ENCODE measurements around the gene ABO. TPM values are rescaled to one million over a fixed set of nuclear protein-coding genes. Genes with fewer than 3 reads are reported as not detected.

ABO gene
- total and polyA plus RNA-seq, 9 of the 15 experiments (the other 6 are each of a cell fraction or from before 2014, with no cell fraction given): 5.0 to 21.9 (median 11.9) TPM

- TF ChIP-seq, protein P1, sequence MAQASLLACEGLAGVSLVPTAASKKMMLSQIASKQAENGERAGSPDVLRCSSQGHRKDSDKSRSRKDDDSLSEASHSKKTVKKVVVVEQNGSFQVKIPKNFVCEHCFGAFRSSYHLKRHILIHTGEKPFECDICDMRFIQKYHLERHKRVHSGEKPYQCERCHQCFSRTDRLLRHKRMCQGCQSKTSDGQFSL (CRISPR knock-in tag; IDR thresholded peaks at IDR 0.05): no peak
- TF ChIP-seq, protein P1 (tag; IDR thresholded peaks at IDR 0.05): no peak
- TF ChIP-seq, protein P2, sequence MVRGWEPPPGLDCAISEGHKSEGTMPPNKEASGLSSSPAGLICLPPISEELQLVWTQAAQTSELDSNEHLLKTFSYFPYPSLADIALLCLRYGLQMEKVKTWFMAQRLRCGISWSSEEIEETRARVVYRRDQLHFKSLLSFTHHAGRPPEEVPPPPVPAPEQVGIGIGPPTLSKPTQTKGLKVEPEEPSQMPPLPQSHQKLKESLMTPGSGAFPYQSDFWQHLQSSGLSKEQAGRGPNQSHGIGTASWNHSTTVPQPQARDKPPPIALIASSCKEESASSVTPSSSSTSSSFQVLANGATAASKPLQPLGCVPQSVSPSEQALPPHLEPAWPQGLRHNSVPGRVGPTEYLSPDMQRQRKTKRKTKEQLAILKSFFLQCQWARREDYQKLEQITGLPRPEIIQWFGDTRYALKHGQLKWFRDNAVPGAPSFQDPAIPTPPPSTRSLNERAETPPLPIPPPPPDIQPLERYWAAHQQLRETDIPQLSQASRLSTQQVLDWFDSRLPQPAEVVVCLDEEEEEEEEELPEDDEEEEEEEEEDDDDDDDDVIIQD (CRISPR knock-in tag; IDR thresholded peaks at IDR 0.05): no peak
- TF ChIP-seq U2AF1 (optimal IDR thresholded peaks at IDR 0.05; ENCODE audit: low read depth, low read length) (peak; percentile 45), KDM5B (IDR thresholded peaks at IDR 0.05; ENCODE audit: insufficient replicate concordance, low read depth, low read length) (peak; percentile 39), FOSL1 (tag; conservative IDR thresholded peaks at IDR 0.05) (no peak), NFXL1 (CRISPR knock-in tag; IDR thresholded peaks at IDR 0.05) (no peak), E4F1 (CRISPR knock-in tag; IDR thresholded peaks at IDR 0.05; ENCODE audit: borderline replicate concordance) (no peak), HBP1 (CRISPR knock-in tag; IDR thresholded peaks at IDR 0.05) (no peak), ZNF263 (CRISPR knock-in tag; IDR thresholded peaks at IDR 0.05; ENCODE audit: borderline replicate concordance) (0 out of 2 replicates have a peak, but pooled peaks have one; percentile 38), EGR1 (conservative IDR thresholded peaks at IDR 0.05) (no peak), MEIS2 (IDR thresholded peaks at IDR 0.05; ENCODE audit: partially characterized antibody) (no peak), ZSCAN32 (CRISPR knock-in tag; IDR thresholded peaks at IDR 0.05) (no peak), PHF20 (IDR thresholded peaks at IDR 0.05; ENCODE audit: partially characterized antibody) (no peak), ID3 (CRISPR knock-in tag; IDR thresholded peaks at IDR 0.05) (no peak), ID3 (tag; IDR thresholded peaks at IDR 0.05) (no peak), SRSF3 (IDR thresholded peaks at IDR 0.05; ENCODE audit: insufficient read depth, low read length) (no peak), GTF2A2 (tag; IDR thresholded peaks at IDR 0.05) (no peak)
- TF ChIP-seq, protein P3, sequence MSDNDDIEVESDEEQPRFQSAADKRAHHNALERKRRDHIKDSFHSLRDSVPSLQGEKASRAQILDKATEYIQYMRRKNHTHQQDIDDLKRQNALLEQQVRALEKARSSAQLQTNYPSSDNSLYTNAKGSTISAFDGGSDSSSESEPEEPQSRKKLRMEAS (CRISPR knock-in tag; IDR thresholded peaks at IDR 0.05): no peak
These were observed at the start of gene ABO (continued) for GRCh38 chr9:133275105-133276000.

Measured in K562 (cell line).